HepG2 (cell line): ENCODE data around the gene KIF3A. TPM values are rescaled to one million over a fixed set of nuclear protein-coding genes. Genes with fewer than 3 reads are reported as not detected.

Source experiments
- ATAC-seq: fragments of 200-7000 bp; cut with Tn5 transposase; 3 replicates; pipeline ENCODE4 v1.9.1; 2020; ENCODE audit warnings: mild to moderate bottlenecking, moderate library complexity
- BruUV-seq: library from RNA; stranded (reverse); fragments of 400-500 nt; replicated peaks from 2 replicates; lab custom pipeline; 2021; lab: Mats Ljungman, UMichigan
- CTCF ChIA-PET: fragments of 300-600 bp; formaldehyde crosslinking; extraction: SDS; loops from one replicate; lab custom pipeline; 2021; ENCODE audit warnings: low total read pairs, inconsistent platforms, low intra/inter-chr PET ratio; lab: Yijun Ruan, JAX
- POLR2A ChIA-PET: fragments of 350-600 bp; sonication (Branson Sonifier 250); formaldehyde crosslinking; loops from one replicate; lab custom pipeline; 2020; ENCODE audit warnings: antibody characterized with exemption, inconsistent platforms; lab: Yijun Ruan, JAX
- DNase-seq: peaks from one replicate; pipeline ENCODE4 v3.0.0-alpha.2; 2015; ENCODE audit warnings: low spot score
- FAIRE-seq: peaks from 3 replicates; lab custom pipeline; 2011; peaks lifted over from hg19 to GRCh38; lab: Jason Lieb, UNC
- H2AFZ ChIP-seq: one replicate; pipeline ENCODE4 v1.6.1; 2011; ENCODE audit warnings: low read length, inconsistent platforms
- H3K27ac ChIP-seq: fragments of 300-600 bp; 3 replicates; pipeline ENCODE4 v1.8.0; 2011; ENCODE audit warnings: mixed run types, mild to moderate bottlenecking, mixed read lengths, low read length, inconsistent platforms; ENCODE audit not compliant: insufficient read depth; ENCODE audit errors: extremely low read length
- H3K27me3 ChIP-seq, 2 experiments: fragments of 200-600 bp in 1 of 2; 2 replicates in 1 of 2; 3 replicates in 1 of 2; pipeline versions ENCODE4 v1.6.0 to v1.8.0; 2011; ENCODE audit warnings: low read length in 2 of 2, mild to moderate bottlenecking in 2 of 2, moderate library complexity in 2 of 2, inconsistent platforms in 1 of 2; ENCODE audit not compliant: insufficient read depth in 2 of 2, control insufficient read depth in 1 of 2
- H3K36me3 ChIP-seq, 2 experiments: fragments of 200-600 bp in 1 of 2; replicated peaks in 1 of 2; 2 replicates in 1 of 2; 3 replicates in 1 of 2; pipeline versions ENCODE4 v1.5.1 to v1.8.0; 2011; ENCODE audit warnings: low read length in 2 of 2, inconsistent platforms in 1 of 2; ENCODE audit not compliant: insufficient read depth in 2 of 2, control insufficient read depth in 1 of 2
- H3K4me1 ChIP-seq: 2 replicates; pipeline ENCODE4 v1.5.1; 2012; ENCODE audit warnings: low read length, inconsistent platforms; ENCODE audit not compliant: insufficient read depth
- H3K4me2 ChIP-seq: 2 replicates; pipeline ENCODE4 v1.6.0; 2011; ENCODE audit warnings: low read depth, low read length, inconsistent platforms
- H3K4me3 ChIP-seq, 3 experiments: fragments of 200-600 bp in 1 of 3; sonication (generic), shearing (Covaris generic) in 1 of 3; replicated peaks in 1 of 3; 2 replicates each; pipeline ENCODE4 v1.5.1; 2011 to 2016; ENCODE audit warnings: low read length in 3 of 3, inconsistent platforms in 2 of 3, low read depth in 2 of 3, mild to moderate bottlenecking in 2 of 3, control low read depth in 1 of 3, mixed read lengths in 1 of 3; ENCODE audit not compliant: insufficient read depth in 1 of 3
- H3K79me2 ChIP-seq: one replicate; pipeline ENCODE4 v1.6.1; 2011; ENCODE audit warnings: low read length, inconsistent platforms; ENCODE audit not compliant: insufficient read depth
- H3K9ac ChIP-seq: 2 replicates; pipeline ENCODE4 v1.6.0; 2011; ENCODE audit warnings: mild to moderate bottlenecking, low read depth, low read length, inconsistent platforms; ENCODE audit not compliant: insufficient read depth
- H3K9me3 ChIP-seq: 2 replicates; pipeline ENCODE4 v1.5.1; 2012; ENCODE audit warnings: mild to moderate bottlenecking, low read length
- H4K20me1 ChIP-seq: 2 replicates; pipeline ENCODE4 v1.6.0; 2011; ENCODE audit warnings: inconsistent platforms, mild to moderate bottlenecking, low read length, moderate library complexity; ENCODE audit not compliant: insufficient read depth
- ARID3A ChIP-seq: IDR thresholded peaks from 2 replicates; pipeline ENCODE4 v1.6.1; 2012; ENCODE audit warnings: low read depth, low read length, improper control_type of control experiment
- ATF5 ChIP-seq: sonication (generic); formaldehyde crosslinking; IDR thresholded peaks from 2 replicates; pipeline ENCODE4 v1.4.0; 2020; ENCODE audit warnings: mild to moderate bottlenecking, low read depth, missing genetic modification reagents
- IRF1 ChIP-seq: sonication (generic); formaldehyde crosslinking; IDR thresholded peaks from 2 replicates; pipeline ENCODE4 v1.4.0; 2020; ENCODE audit warnings: low read depth, mild to moderate bottlenecking, missing genetic modification reagents
- MBD4 ChIP-seq: IDR thresholded peaks from 2 replicates; pipeline ENCODE4 v1.6.1; 2012; ENCODE audit warnings: low read length, inconsistent platforms, borderline replicate concordance
- NRL ChIP-seq: sonication (generic); formaldehyde crosslinking; IDR thresholded peaks from 2 replicates; pipeline ENCODE4 v1.5.0; 2020; ENCODE audit warnings: missing genetic modification reagents, mild to moderate bottlenecking, moderate library complexity, borderline replicate concordance
- SNAI1 ChIP-seq: sonication (generic); formaldehyde crosslinking; IDR thresholded peaks from 2 replicates; pipeline ENCODE4 v1.5.0; 2020; ENCODE audit warnings: mild to moderate bottlenecking, missing genetic modification reagents, borderline replicate concordance
- TFE3 ChIP-seq: IDR thresholded peaks from 2 replicates; pipeline ENCODE4 v1.6.1; 2016
- ZKSCAN1 ChIP-seq: fragments of 150-350 bp; IDR thresholded peaks from 2 replicates; pipeline ENCODE4 v1.6.1; 2014; ENCODE audit warnings: low read length
- ZNF318 ChIP-seq: sonication (generic); formaldehyde crosslinking; IDR thresholded peaks from 2 replicates; pipeline ENCODE4 v1.4.0; 2020; ENCODE audit warnings: mild to moderate bottlenecking, missing genetic modification reagents
- ZNF616 ChIP-seq: sonication (generic); formaldehyde crosslinking; IDR thresholded peaks from 2 replicates; pipeline ENCODE4 v1.5.0; 2020; ENCODE audit warnings: low read depth, mild to moderate bottlenecking, missing genetic modification reagents
- ZNF839 ChIP-seq: sonication (generic); formaldehyde crosslinking; IDR thresholded peaks from 2 replicates; pipeline ENCODE4 v1.4.0; 2020; ENCODE audit warnings: missing genetic modification reagents, mild to moderate bottlenecking, borderline replicate concordance
- WGBS: methylation state at CpG from one replicate; pipeline ENCODE4 v1.1.6; 2017; ENCODE audit warnings: low lambda C conversion rate; 5-methylcytosine and 5-hydroxymethylcytosine counted together
- in situ Hi-C: cut with HindIII; loops from 2 replicates; pipeline ENCODE4 v1.10.0; 2017; ENCODE audit warnings: low pct_unique_long_range_greater_than_20kb; ENCODE audit not compliant: extremely low pct_ligation_motif_present
- intact Hi-C: fragments of 100-400 bp; cut with micrococcal nuclease; formaldehyde crosslinking; loops from one replicate; pipeline ENCODE4 v1.10.0; 2022; ENCODE audit not compliant: unreplicated experiment
- polyA plus RNA-seq, 8 experiments: library from polyadenylated mRNA; depleted of rRNA in 3 of 8; stranded (reverse) in 7 of 8; unstranded in 1 of 8; fragments of >200 nt; fragmentation: Illumina TruSeq in 4 of 8; extraction: Trizol in 4 of 8; gene quantifications; 2 replicates each; pipeline versions ENCODE4 v1.2.1 to v1.2.3, GENCODE V29; 2011 to 2016; ENCODE audit warnings: low read depth in 4 of 8, missing spikeins in 1 of 8, mixed read lengths in 1 of 8; ENCODE audit not compliant: insufficient read depth in 1 of 8
- total RNA-seq, 5 experiments: library from RNA; depleted of rRNA; stranded (reverse); fragments of >200 nt; fragmentation: Illumina TruSeq; extraction: Trizol; gene quantifications; 2 replicates each; pipeline ENCODE4 v1.2.3, GENCODE V29; 2016; ENCODE audit warnings: low read depth in 1 of 5

Gene KIF3A
- total and polyA plus RNA-seq, 2 of the 13 experiments (the other 11 are each of a cell fraction or from before 2014, with no cell fraction given) = 2.3 to 8.4 TPM

- Histone ChIP-seq H4K20me1 (no peaks in the 10 kb centered on the region), H3K36me3 (no peaks in the 10 kb centered on the region), H3K27me3 (no peaks in the 10 kb centered on the region), H2AFZ (no peak overlapping the region), H3K27ac (no peak overlapping the region), H3K9ac (no peak overlapping the region), H3K9me3 (no peaks in the 10 kb centered on the region), H3K4me1 (peaks cover 33% of the 10 kb centered on the region), H3K4me3 (no peak overlapping the region), H3K4me2 (no peak overlapping the region), H3K79me2 (peaks cover 25% of the 10 kb centered on the region)
- no peak for DNase-seq
- in situ Hi-C loops (no loop called here), intact Hi-C loops (no loop called here)
- ATAC-seq = no peak
- 92% methylated on average over 5 of the region's 5 CpGs for WGBS
- no TSS peak for BruUV-seq
- POLR2A ChIA-PET = interaction anchor here (2.8 to 4.2 kb wide), 2 partner anchors 28 to 42 kb away, joined by 10 to 21 read pairs; no protein-coding TSS in a partner anchor
- no peak for TF ChIP-seq TFE3 (CRISPR knock-in tag)
- no peak for TF ChIP-seq MBD4
- no peak for TF ChIP-seq IRF1 (CRISPR knock-in tag)
- no peak for TF ChIP-seq SNAI1 (CRISPR knock-in tag)
- no peak for TF ChIP-seq ZKSCAN1
- TF ChIP-seq ATF5 (CRISPR knock-in tag) = no peak
- TF ChIP-seq ARID3A = no peak
- TF ChIP-seq NRL (CRISPR knock-in tag) = no peak
- TF ChIP-seq ZNF318 (CRISPR knock-in tag) = no peak
- no peak for TF ChIP-seq ZNF839 (CRISPR knock-in tag)
- no peak for TF ChIP-seq ZNF616 (CRISPR knock-in tag)
- CTCF ChIA-PET = no interaction called here
- no peak for FAIRE-seq
Observed at GRCh38 chr5:132778856-132779255, 41.5 kb upstream of the KIF3A start.
